Ectodermal cell (in vitro differentiated cells): ENCODE data around the gene ZNRF3.
"Not testable (repeated sequence)": the region's sequence is repeated elsewhere in the genome, so short reads cannot be mapped to it uniquely, and the experiment has no call there.

Experiments
- H3K27ac ChIP-seq: 2 replicates; pipeline ENCODE4 v1.7.0; 2013; ENCODE audit warnings: mild to moderate bottlenecking, low read depth, low read length; ENCODE audit not compliant: insufficient read depth, poor library complexity, severe bottlenecking
- H3K27me3 ChIP-seq: 2 replicates; pipeline ENCODE4 v1.7.0; 2013; ENCODE audit warnings: mild to moderate bottlenecking, low read length; ENCODE audit not compliant: insufficient read depth, control insufficient read depth, poor library complexity, severe bottlenecking
- H3K36me3 ChIP-seq: one replicate; pipeline ENCODE4 v1.7.0; 2013; ENCODE audit warnings: low read length; ENCODE audit not compliant: control insufficient read depth, insufficient read depth
- H3K4me1 ChIP-seq: one replicate; pipeline ENCODE4 v1.7.0; 2013; ENCODE audit warnings: low read length; ENCODE audit not compliant: control insufficient read depth, insufficient read depth
- H3K4me3 ChIP-seq: 2 replicates; pipeline ENCODE4 v1.7.0; 2013; ENCODE audit warnings: low read depth, low read length, control low read depth; ENCODE audit not compliant: insufficient read depth
- H3K9me3 ChIP-seq: 2 replicates; pipeline ENCODE4 v1.7.0; 2013; ENCODE audit warnings: mild to moderate bottlenecking, low read length, moderate library complexity; ENCODE audit not compliant: control insufficient read depth
- WGBS, 2 experiments: methylation state at CpG; one replicate each; pipeline ENCODE4 v1.1.7; 2013; ENCODE audit warnings: missing lambda C conversion rate in 2 of 2; 5-methylcytosine and 5-hydroxymethylcytosine counted together

ZNRF3 gene

GRCh38 chr22:29082826-29083545, 199.6 kb downstream of the ZNRF3 start:
- 89 to 91% methylated on average over 7 of the region's 7 CpGs for WGBS, 2 experiments
- H3K36me3 ChIP-seq = no peaks in the 10 kb centered on the region
- no peaks in the 10 kb centered on the region for H3K4me1 ChIP-seq
- no peaks in the 10 kb centered on the region for H3K27me3 ChIP-seq
- H3K9me3 ChIP-seq = no peaks in the 10 kb centered on the region
- no peak overlapping the region for H3K4me3 ChIP-seq
- no peak overlapping the region for H3K27ac ChIP-seq

GRCh38 chr22:29083576-29083932, 200.2 kb downstream of the ZNRF3 start:
- not testable (repeated sequence) for H3K4me1 ChIP-seq, H3K27me3 ChIP-seq, H3K4me3 ChIP-seq, H3K27ac ChIP-seq, H3K36me3 ChIP-seq, H3K9me3 ChIP-seq
- WGBS, 2 experiments = 88 to 93% methylated on average over 7 of the region's 7 CpGs

GRCh38 chr22:29083933-29084591, 200.7 kb downstream of the ZNRF3 start:
- no peaks in the 10 kb centered on the region for H3K9me3 ChIP-seq
- WGBS, 2 experiments = 64 to 67% methylated on average over 5 of the region's 5 CpGs
- H3K27me3 ChIP-seq = no peaks in the 10 kb centered on the region
- no peaks in the 10 kb centered on the region for H3K4me1 ChIP-seq
- no peaks in the 10 kb centered on the region for H3K36me3 ChIP-seq
- H3K27ac ChIP-seq = no peak overlapping the region
- H3K4me3 ChIP-seq = no peak overlapping the region

- WGBS, 2 experiments = 90 to 100% methylated on average over 1 to 2 of the region's 2 CpGs
- H3K9me3 ChIP-seq = no peaks in the 10 kb centered on the region
- H3K36me3 ChIP-seq = no peaks in the 10 kb centered on the region
- H3K27ac ChIP-seq = no peak overlapping the region
- no peaks in the 10 kb centered on the region for H3K27me3 ChIP-seq
- no peaks in the 10 kb centered on the region for H3K4me1 ChIP-seq
- no peak overlapping the region for H3K4me3 ChIP-seq
Measured at GRCh38 chr22:29087012-29087411, 203.6 kb downstream of the ZNRF3 start.

GRCh38 chr22:29088809-29089208, 205.4 kb downstream of the ZNRF3 start:
- Histone ChIP-seq H3K27me3 (no peaks in the 10 kb centered on the region), H3K9me3 (no peaks in the 10 kb centered on the region), H3K27ac (no peak overlapping the region), H3K4me1 (no peaks in the 10 kb centered on the region), H3K4me3 (no peak overlapping the region), H3K36me3 (no peaks in the 10 kb centered on the region)
- WGBS, 2 experiments = 91 to 95% methylated on average over 2 of the region's 3 CpGs

- Histone ChIP-seq H3K36me3 (no peaks in the 10 kb centered on the region), H3K4me3 (no peak overlapping the region), H3K27ac (no peak overlapping the region), H3K27me3 (no peaks in the 10 kb centered on the region), H3K4me1 (no peaks in the 10 kb centered on the region), H3K9me3 (no peaks in the 10 kb centered on the region)
- WGBS, 2 experiments = 77 to 84% methylated on average over 3 of the region's 3 CpGs
Measured at GRCh38 chr22:29089507-29089906, 206.1 kb downstream of the ZNRF3 start.

GRCh38 chr22:29090039-29090438, 206.7 kb downstream of the ZNRF3 start:
- Histone ChIP-seq H3K27ac (no peak overlapping the region), H3K27me3 (no peaks in the 10 kb centered on the region), H3K36me3 (no peaks in the 10 kb centered on the region), H3K4me3 (no peak overlapping the region), H3K9me3 (no peaks in the 10 kb centered on the region), H3K4me1 (no peaks in the 10 kb centered on the region)
- WGBS, 2 experiments = 96% methylated on average over 3 of the region's 3 CpGs

GRCh38 chr22:29092243-29092642, 208.9 kb downstream of the ZNRF3 start:
- H3K4me1 ChIP-seq = peaks cover 8% of the 10 kb centered on the region
- no peaks in the 10 kb centered on the region for H3K27me3 ChIP-seq
- no peak overlapping the region for H3K4me3 ChIP-seq
- H3K9me3 ChIP-seq = no peaks in the 10 kb centered on the region
- H3K27ac ChIP-seq = no peak overlapping the region
- no peaks in the 10 kb centered on the region for H3K36me3 ChIP-seq
- 94 to 95% methylated on average over 3 of the region's 4 CpGs for WGBS, 2 experiments

GRCh38 chr22:29093030-29093429, 209.7 kb downstream of the ZNRF3 start:
- WGBS, 2 experiments = 95 to 96% methylated on average over 1 of the region's 1 CpG
- Histone ChIP-seq H3K27me3 (no peaks in the 10 kb centered on the region), H3K4me1 (peaks cover 12% of the 10 kb centered on the region), H3K4me3 (no peak overlapping the region), H3K36me3 (no peaks in the 10 kb centered on the region), H3K9me3 (no peaks in the 10 kb centered on the region), H3K27ac (no peak overlapping the region)

GRCh38 chr22:29093501-29094300, 210.3 kb downstream of the ZNRF3 start:
- H3K27me3 ChIP-seq = no peaks in the 10 kb centered on the region
- 91 to 92% methylated on average over 4 of the region's 4 CpGs for WGBS, 2 experiments
- peaks cover 12% of the 10 kb centered on the region for H3K4me1 ChIP-seq
- no peaks in the 10 kb centered on the region for H3K36me3 ChIP-seq
- no peaks in the 10 kb centered on the region for H3K9me3 ChIP-seq
- no peak overlapping the region for H3K27ac ChIP-seq
- H3K4me3 ChIP-seq = no peak overlapping the region
